ENCODE results near the gene CENPM. TPM values are rescaled to one million over a fixed set of nuclear protein-coding genes. Genes with fewer than 3 reads are reported as not detected.

Gene CENPM
- total and polyA plus RNA-seq, 9 of the 15 experiments (the other 6 are each of a cell fraction or from before 2014, with no cell fraction given), result 11.3 to 67.7 (median 32.3) TPM

GRCh38 chr22:41912338-41913039 lies 34.5 kb downstream of the CENPM start:
- WGBS (ENCODE audit: insufficient coverage, low coverage, missing lambda C conversion rate), result 40% methylated on average over 7 of the region's 9 CpGs
- TSS peak; percentile 43 for BruUV-seq (replicated peaks)
- DNase-seq (ENCODE audit: extremely low read depth in 1 of 4, low spot score in 3 of 4), result no peak
- ChIA-PET POLR2A (interaction anchor here (0.6 to 2.2 kb wide), 2 partner anchors 27 to 481 kb away, joined by 3 to 7 read pairs; no protein-coding TSS in a partner anchor), CTCF (ENCODE audit: low intra/inter-chr PET ratio) (no interaction called here)
- H2AFZ ChIP-seq (ENCODE audit: low read depth, low read length), result no peak overlapping the region
- intact Hi-C loops (cut with micrococcal nuclease) (no loop called here), in situ Hi-C loops (cut with MboI) (no loop called here)
- no peaks in the 10 kb centered on the region for H3K9me1 ChIP-seq (ENCODE audit: control insufficient read depth, insufficient read depth, low read length)
- no peaks in the 10 kb centered on the region for H3K9me3 ChIP-seq (replicated peaks; ENCODE audit: control insufficient read depth, insufficient read depth, low read depth, low read length)
- H3K27ac ChIP-seq (ENCODE audit: extremely low read depth, low read depth, low read length), result no peak overlapping the region
- FAIRE-seq, result no peak
- no peak for TF ChIP-seq MCM7 (IDR thresholded peaks at IDR 0.05)
- TF ChIP-seq POLR2AphosphoS5 (IDR thresholded peaks at IDR 0.05; ENCODE audit: control insufficient read depth, insufficient read depth, low read depth, low read length), result no peak
- no peak for TF ChIP-seq PYGO2 (tag; IDR thresholded peaks at IDR 0.05)
- no peak for TF ChIP-seq ARID3A (IDR thresholded peaks at IDR 0.05; ENCODE audit: borderline replicate concordance, low read depth, low read length)
- TF ChIP-seq PKNOX1 (IDR thresholded peaks at IDR 0.05), result no peak
- TF ChIP-seq IRF2 (CRISPR knock-in tag; IDR thresholded peaks at IDR 0.05), result no peak
- TF ChIP-seq ZNF57 (CRISPR knock-in tag; IDR thresholded peaks at IDR 0.05), result no peak
- no peak for TF ChIP-seq ZNF584 (CRISPR knock-in tag; IDR thresholded peaks at IDR 0.05; ENCODE audit: low read depth)
- no peak for TF ChIP-seq TFAM (CRISPR knock-in tag; conservative IDR thresholded peaks at IDR 0.05)
- no peak for TF ChIP-seq E2F5 (CRISPR knock-in tag; IDR thresholded peaks at IDR 0.05)
- TF ChIP-seq HLTF (IDR thresholded peaks at IDR 0.05), result no peak
- TF ChIP-seq FOXP1 (CRISPR knock-in tag; IDR thresholded peaks at IDR 0.05), result no peak
- TF ChIP-seq SAP30 (IDR thresholded peaks at IDR 0.05; ENCODE audit: borderline replicate concordance, insufficient read depth, low read depth, low read length, poor library complexity, severe bottlenecking), result no peak
- no peak overlapping the region for H3K4me2 ChIP-seq (ENCODE audit: insufficient read depth, low read length)
- H3K4me1 ChIP-seq (replicated peaks in 1 of 2; ENCODE audit: control insufficient read depth in 2 of 2, insufficient read depth in 2 of 2, low read length in 2 of 2), result peaks cover 2 to 36% of the 10 kb centered on the region in 2 experiments; a peak in 3 of 5 replicates
- 0 out of 5 replicates have a peak, but pooled peaks cover 0 to 4% of the 10 kb centered on the region in 2 experiments for H3K27me3 ChIP-seq (ENCODE audit: control insufficient read depth in 2 of 2, insufficient read depth in 2 of 2, low read length in 2 of 2)
- H3K79me2 ChIP-seq (ENCODE audit: control insufficient read depth, insufficient read depth, low read length), result no peaks in the 10 kb centered on the region
- H4K20me1 ChIP-seq (replicated peaks; ENCODE audit: control insufficient read depth, insufficient read depth, low read length), result peaks cover 17% of the 10 kb centered on the region; the same call in 1 of the 2 replicates
- peak overlapping the region in 1 of 2 experiments; percentile 58; a peak in 1 of 4 replicates for H3K9ac ChIP-seq (ENCODE audit: insufficient read depth in 1 of 2, low read depth in 2 of 2, low read length in 2 of 2)
- H3K4me3 ChIP-seq, result no peak overlapping the region
- no peak for ATAC-seq
- H3K36me3 ChIP-seq (ENCODE audit: control insufficient read depth, insufficient read depth, low read length), result peaks cover under 1% of the 10 kb centered on the region; the same call in 1 of the 3 replicates

Data from K562 (cell line).